Measurements from ENCODE around the gene OR51B6.

DNA sequence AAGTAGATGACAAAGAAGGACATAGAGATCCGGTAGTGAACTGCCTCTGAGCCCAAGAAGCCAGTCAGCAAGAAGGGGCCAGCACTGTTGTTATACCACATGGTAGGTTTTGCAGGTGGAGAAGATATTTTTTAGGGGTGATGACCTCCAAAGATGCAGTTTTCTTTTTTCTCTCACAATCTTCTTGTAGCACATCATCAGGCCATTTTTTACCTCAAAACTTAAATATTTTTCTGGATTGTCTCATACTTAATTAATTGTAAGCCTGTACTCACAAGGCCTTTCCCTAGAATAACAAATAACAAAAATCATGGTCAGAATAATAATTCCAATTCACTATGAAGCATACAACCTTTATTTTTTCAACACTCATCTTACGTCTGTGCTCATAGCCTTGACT is 49.5 kb upstream of the OR51B6 start, which contains the start of gene OR51B4:
- TF ChIP-seq REST (IDR thresholded peaks at IDR 0.05; ENCODE audit: insufficient read depth in 1 of 2, low read depth in 2 of 2, low read length in 1 of 2) (no peak), POLR2AphosphoS5 (IDR thresholded peaks at IDR 0.05; ENCODE audit: low read depth, low read length) (no peak), SIN3A (IDR thresholded peaks at IDR 0.05; ENCODE audit: borderline replicate concordance, insufficient read depth, low read depth, low read length) (no peak)
- TF ChIP-seq, protein P1, sequence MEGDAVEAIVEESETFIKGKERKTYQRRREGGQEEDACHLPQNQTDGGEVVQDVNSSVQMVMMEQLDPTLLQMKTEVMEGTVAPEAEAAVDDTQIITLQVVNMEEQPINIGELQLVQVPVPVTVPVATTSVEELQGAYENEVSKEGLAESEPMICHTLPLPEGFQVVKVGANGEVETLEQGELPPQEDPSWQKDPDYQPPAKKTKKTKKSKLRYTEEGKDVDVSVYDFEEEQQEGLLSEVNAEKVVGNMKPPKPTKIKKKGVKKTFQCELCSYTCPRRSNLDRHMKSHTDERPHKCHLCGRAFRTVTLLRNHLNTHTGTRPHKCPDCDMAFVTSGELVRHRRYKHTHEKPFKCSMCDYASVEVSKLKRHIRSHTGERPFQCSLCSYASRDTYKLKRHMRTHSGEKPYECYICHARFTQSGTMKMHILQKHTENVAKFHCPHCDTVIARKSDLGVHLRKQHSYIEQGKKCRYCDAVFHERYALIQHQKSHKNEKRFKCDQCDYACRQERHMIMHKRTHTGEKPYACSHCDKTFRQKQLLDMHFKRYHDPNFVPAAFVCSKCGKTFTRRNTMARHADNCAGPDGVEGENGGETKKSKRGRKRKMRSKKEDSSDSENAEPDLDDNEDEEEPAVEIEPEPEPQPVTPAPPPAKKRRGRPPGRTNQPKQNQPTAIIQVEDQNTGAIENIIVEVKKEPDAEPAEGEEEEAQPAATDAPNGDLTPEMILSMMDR (IDR thresholded peaks at IDR 0.05), result no peak
